ENCODE data around the gene PGM2.
"Not testable (repeated sequence)": the region's sequence is repeated elsewhere in the genome, so short reads cannot be mapped to it uniquely, and the experiment has no call there.

Gene PGM2

GRCh38 chr4:37818752-37819151 lies 7.7 kb upstream of the PGM2 start:
- Histone ChIP-seq H3K4me3 (ENCODE audit: low read depth, low read length, poor library complexity, severe bottlenecking) (no peak overlapping the region), H4K20me1 (ENCODE audit: insufficient read depth, low read length) (no peaks in the 10 kb centered on the region), H3K79me2 (ENCODE audit: insufficient read depth, low read length) (no peaks in the 10 kb centered on the region), H3K36me3 (ENCODE audit: insufficient read depth, low read length) (no peaks in the 10 kb centered on the region; the same call in 1 of the 2 replicates), H3K9me3 (ENCODE audit: low read length) (no peaks in the 10 kb centered on the region), H3K4me2 (ENCODE audit: low read length) (no peak overlapping the region), H3K9ac (ENCODE audit: low read length) (no peak overlapping the region), H2AFZ (ENCODE audit: low read length) (no peak overlapping the region), H3K9me2 (ENCODE audit: low read depth, low read length) (no peaks in the 10 kb centered on the region), H3K27me3 (ENCODE audit: insufficient read depth, low read length) (no peaks in the 10 kb centered on the region), H3K4me1 (ENCODE audit: insufficient read depth, low read length, severe bottlenecking) (peaks cover 8% of the 10 kb centered on the region), H3F3A (ENCODE audit: insufficient read depth, low read length) (no peaks in the 10 kb centered on the region), H3K27ac (ENCODE audit: low read depth, low read length, poor library complexity, severe bottlenecking) (no peak overlapping the region)
- TF ChIP-seq, protein P1, sequence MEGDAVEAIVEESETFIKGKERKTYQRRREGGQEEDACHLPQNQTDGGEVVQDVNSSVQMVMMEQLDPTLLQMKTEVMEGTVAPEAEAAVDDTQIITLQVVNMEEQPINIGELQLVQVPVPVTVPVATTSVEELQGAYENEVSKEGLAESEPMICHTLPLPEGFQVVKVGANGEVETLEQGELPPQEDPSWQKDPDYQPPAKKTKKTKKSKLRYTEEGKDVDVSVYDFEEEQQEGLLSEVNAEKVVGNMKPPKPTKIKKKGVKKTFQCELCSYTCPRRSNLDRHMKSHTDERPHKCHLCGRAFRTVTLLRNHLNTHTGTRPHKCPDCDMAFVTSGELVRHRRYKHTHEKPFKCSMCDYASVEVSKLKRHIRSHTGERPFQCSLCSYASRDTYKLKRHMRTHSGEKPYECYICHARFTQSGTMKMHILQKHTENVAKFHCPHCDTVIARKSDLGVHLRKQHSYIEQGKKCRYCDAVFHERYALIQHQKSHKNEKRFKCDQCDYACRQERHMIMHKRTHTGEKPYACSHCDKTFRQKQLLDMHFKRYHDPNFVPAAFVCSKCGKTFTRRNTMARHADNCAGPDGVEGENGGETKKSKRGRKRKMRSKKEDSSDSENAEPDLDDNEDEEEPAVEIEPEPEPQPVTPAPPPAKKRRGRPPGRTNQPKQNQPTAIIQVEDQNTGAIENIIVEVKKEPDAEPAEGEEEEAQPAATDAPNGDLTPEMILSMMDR (IDR thresholded peaks at IDR 0.05; ENCODE audit: low read length), result no peak
- no peak for TF ChIP-seq EZH2 (IDR thresholded peaks at IDR 0.05; ENCODE audit: borderline replicate concordance, low read length)

DNA sequence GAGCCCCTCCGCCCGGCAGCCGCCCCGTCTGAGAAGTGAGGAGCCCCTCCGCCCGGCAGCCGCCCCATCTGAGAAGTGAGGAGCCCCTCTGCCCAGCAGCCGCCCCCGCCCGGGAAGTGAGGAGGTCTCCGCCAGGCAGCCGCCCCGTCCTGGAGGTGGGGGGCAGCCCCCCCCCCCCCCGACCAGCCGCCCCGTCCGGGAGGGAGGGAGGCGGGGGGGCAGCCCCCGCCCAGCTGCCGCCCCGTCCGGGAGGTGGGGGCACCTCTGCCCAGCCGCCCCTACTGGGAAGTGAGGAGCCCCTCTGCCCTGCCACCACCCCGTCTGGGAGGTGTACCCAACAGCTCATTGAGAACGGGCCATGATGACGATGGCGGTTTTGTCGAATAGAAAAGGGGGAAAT lies 6.0 kb upstream of the PGM2 start:
- not testable (repeated sequence) for H3K36me3 ChIP-seq (ENCODE audit: insufficient read depth, low read length); H3K27ac ChIP-seq (ENCODE audit: low read depth, low read length, poor library complexity, severe bottlenecking); H3K9ac ChIP-seq (ENCODE audit: low read length); H3K4me3 ChIP-seq (ENCODE audit: low read depth, low read length, poor library complexity, severe bottlenecking); H3K4me2 ChIP-seq (ENCODE audit: low read length); H4K20me1 ChIP-seq (ENCODE audit: insufficient read depth, low read length); H2AFZ ChIP-seq (ENCODE audit: low read length); H3F3A ChIP-seq (ENCODE audit: insufficient read depth, low read length); H3K79me2 ChIP-seq (ENCODE audit: insufficient read depth, low read length); H3K9me2 ChIP-seq (ENCODE audit: low read depth, low read length); H3K27me3 ChIP-seq (ENCODE audit: insufficient read depth, low read length); H3K9me3 ChIP-seq (ENCODE audit: low read length)
- H3K4me1 ChIP-seq (ENCODE audit: insufficient read depth, low read length, severe bottlenecking), result peaks cover 14% of the 10 kb centered on the region

DNA sequence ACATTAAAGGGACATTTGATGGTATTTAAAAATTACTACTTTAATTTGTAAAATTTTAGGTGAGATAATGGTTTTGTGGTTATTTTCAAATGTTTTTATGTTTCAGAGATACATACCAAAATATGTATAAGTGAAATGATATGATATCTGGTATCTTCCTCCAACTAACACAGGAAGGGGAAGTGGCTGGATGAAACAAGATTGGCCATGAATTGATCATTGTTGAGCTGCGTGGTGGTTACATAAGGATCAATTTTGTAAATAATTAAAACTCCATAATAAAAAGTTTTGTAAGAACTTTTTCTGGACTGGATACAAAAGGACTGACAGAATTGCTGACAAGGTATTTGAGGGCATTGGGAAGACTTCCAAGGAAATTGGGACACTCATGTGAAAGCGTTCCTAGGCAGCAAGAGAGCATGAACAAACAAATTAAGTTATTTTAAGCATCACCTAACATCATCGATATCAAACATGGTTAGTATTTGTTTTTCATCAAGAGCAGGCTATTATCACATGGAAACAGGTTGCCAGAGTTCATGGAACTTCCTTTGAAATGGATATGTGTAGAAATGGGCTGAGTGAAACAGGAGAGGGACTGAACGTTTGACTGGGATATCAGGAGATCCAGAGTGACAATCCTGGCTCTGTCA lies 4.4 kb upstream of the PGM2 start:
- Histone ChIP-seq H3K9me3 (ENCODE audit: low read length) (no peaks in the 10 kb centered on the region), H3K9ac (ENCODE audit: low read length) (no peak overlapping the region), H3F3A (ENCODE audit: insufficient read depth, low read length) (no peaks in the 10 kb centered on the region), H3K27me3 (ENCODE audit: insufficient read depth, low read length) (no peaks in the 10 kb centered on the region), H3K4me2 (ENCODE audit: low read length) (no peak overlapping the region), H3K4me1 (ENCODE audit: insufficient read depth, low read length, severe bottlenecking) (peaks cover 7% of the 10 kb centered on the region), H2AFZ (ENCODE audit: low read length) (no peak overlapping the region), H3K79me2 (ENCODE audit: insufficient read depth, low read length) (0 out of 2 replicates have a peak, but pooled peaks cover 2% of the 10 kb centered on the region), H3K4me3 (ENCODE audit: low read depth, low read length, poor library complexity, severe bottlenecking) (no peak overlapping the region), H3K27ac (ENCODE audit: low read depth, low read length, poor library complexity, severe bottlenecking) (no peak overlapping the region), H3K36me3 (ENCODE audit: insufficient read depth, low read length) (no peaks in the 10 kb centered on the region), H3K9me2 (ENCODE audit: low read depth, low read length) (no peaks in the 10 kb centered on the region), H4K20me1 (ENCODE audit: insufficient read depth, low read length) (no peaks in the 10 kb centered on the region)
- no peak for TF ChIP-seq EZH2 (IDR thresholded peaks at IDR 0.05; ENCODE audit: borderline replicate concordance, low read length)
- TF ChIP-seq, protein P1 (IDR thresholded peaks at IDR 0.05; ENCODE audit: low read length), result no peak

DNA sequence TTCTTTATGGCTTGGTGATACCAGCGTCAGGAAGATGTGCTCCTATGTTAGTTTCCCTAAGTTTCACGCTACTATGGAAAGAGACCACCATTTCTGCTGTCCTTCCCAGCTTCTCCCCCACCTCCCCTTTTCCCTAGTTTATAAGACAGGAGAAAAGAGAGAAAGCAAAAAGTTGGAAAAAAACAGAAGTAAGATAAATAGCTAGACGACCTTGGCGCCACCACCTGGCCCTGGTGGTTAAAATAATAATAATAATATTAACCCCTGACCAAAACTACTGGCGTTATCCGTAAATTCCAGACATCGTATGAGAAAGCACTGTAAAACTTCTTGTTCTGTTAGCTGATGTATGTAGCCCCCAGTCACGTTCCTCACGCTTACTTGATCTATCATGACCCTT lies 985 bp upstream of the PGM2 start:
- H2AFZ ChIP-seq (ENCODE audit: low read length); H3K9me2 ChIP-seq (ENCODE audit: low read depth, low read length); H3F3A ChIP-seq (ENCODE audit: insufficient read depth, low read length); H3K9me3 ChIP-seq (ENCODE audit: low read length); H4K20me1 ChIP-seq (ENCODE audit: insufficient read depth, low read length); H3K27me3 ChIP-seq (ENCODE audit: insufficient read depth, low read length): not testable (repeated sequence)
- Histone ChIP-seq H3K27ac (ENCODE audit: low read depth, low read length, poor library complexity, severe bottlenecking) (peak overlapping the region; percentile 63), H3K4me1 (ENCODE audit: insufficient read depth, low read length, severe bottlenecking) (peaks cover 27% of the 10 kb centered on the region), H3K4me2 (ENCODE audit: low read length) (peak overlapping the region; percentile 94), H3K4me3 (ENCODE audit: low read depth, low read length, poor library complexity, severe bottlenecking) (peak overlapping the region; percentile 93), H3K36me3 (ENCODE audit: insufficient read depth, low read length) (peaks cover 11% of the 10 kb centered on the region), H3K79me2 (ENCODE audit: insufficient read depth, low read length) (0 out of 2 replicates have a peak, but pooled peaks cover 13% of the 10 kb centered on the region), H3K9ac (ENCODE audit: low read length) (peak overlapping the region; percentile 89)
- TF ChIP-seq, protein P1 (IDR thresholded peaks at IDR 0.05; ENCODE audit: low read length), result peak; percentile 35; the same call in 1 of the 2 replicates

Measured in OCI-LY1 (cell line).